Stomach (tissue), 9 donors: Measurements from ENCODE around the gene SYCE3. TPM values are rescaled to one million over a fixed set of nuclear protein-coding genes. Genes with fewer than 3 reads are reported as not detected.
A peak's percentile ranks its signal among the peaks of the same experiment; 100 is the strongest.

Source experiments
- DNase-seq, 2 donors: peaks; one replicate each; pipeline versions ENCODE4 v3.0.0 to v3.0.0-alpha.2; 2013 to 2019
- H3K27ac ChIP-seq, 5 donors: fragments of 200-600 bp in 4 of 5; sonication (generic) in 4 of 5; one replicate each; pipeline ENCODE4 v1.5.1; 2013 to 2019; ENCODE audit warnings: mild to moderate bottlenecking in 1 of 5, moderate library complexity in 1 of 5
- H3K27me3 ChIP-seq, 3 donors: fragments of 200-600 bp; sonication (generic); one replicate each; pipeline ENCODE4 v1.5.1; 2017 to 2019; ENCODE audit warnings: mixed run types in 1 of 3
- H3K36me3 ChIP-seq, 4 donors: fragments of 200-600 bp; sonication (generic); 1 replicate in 3 of 4; 2 replicates in 1 of 4; pipeline ENCODE4 v1.5.1; 2016 to 2019
- H3K4me1 ChIP-seq, 4 donors: fragments of 200-600 bp; sonication (generic); one replicate each; pipeline ENCODE4 v1.5.1; 2016 to 2019
- H3K4me3 ChIP-seq, 4 donors: fragments of 200-600 bp; sonication (generic) in 3 of 4; one replicate each; pipeline ENCODE4 v1.5.1; 2016 to 2019; ENCODE audit warnings: mild to moderate bottlenecking in 1 of 4
- H3K9me3 ChIP-seq, 4 donors: fragments of 200-600 bp; sonication (generic); one replicate each; pipeline ENCODE4 v1.5.1; 2016 to 2019
- CTCF ChIP-seq, 7 experiments: fragments of 450-650 bp in 4 of 7; fragments of 200-600 bp in 3 of 7; sonication (generic) in 3 of 7; IDR thresholded peaks; one replicate each; pipeline ENCODE4 v1.5.1; 2016 to 2019; ENCODE audit warnings: antibody characterized with exemption in 7 of 7, control low read depth in 2 of 7, mild to moderate bottlenecking in 1 of 7
- EP300 ChIP-seq: sonication (generic); formaldehyde crosslinking; IDR thresholded peaks from one replicate; pipeline ENCODE4 v1.6.1; 2017; ENCODE audit warnings: antibody characterized with exemption
- POLR2A ChIP-seq, 4 donors: fragments of 450-650 bp; IDR thresholded peaks; one replicate each; pipeline ENCODE4 v1.6.1; 2016; ENCODE audit warnings: antibody characterized with exemption in 4 of 4, control low read depth in 2 of 4, mild to moderate bottlenecking in 1 of 4, moderate library complexity in 1 of 4
- POLR2AphosphoS5 ChIP-seq, 3 donors: sonication (generic); formaldehyde crosslinking; IDR thresholded peaks; one replicate each; pipeline ENCODE4 v1.6.1; 2016; ENCODE audit warnings: antibody characterized with exemption in 3 of 3
- WGBS, 5 donors: extraction: QIAGEN DNeasy Blood & Tissue Kit in 3 of 5; methylation state at CpG; one replicate each; pipeline versions ENCODE4 v1.1.5 to v1.1.7; 2013 to 2018; 5-methylcytosine and 5-hydroxymethylcytosine counted together
- intact Hi-C: fragments of 100-400 bp; cut with DNase I; formaldehyde crosslinking; loops from one replicate; pipeline ENCODE4 v1.15.1; 2023; ENCODE audit warnings: low total_unique reads
- polyA plus RNA-seq, 3 donors: library from polyadenylated mRNA; stranded (reverse); fragments of 200-250 nt; gene quantifications; one replicate each; pipeline ENCODE4 v1.2.3, GENCODE V29; 2013
- total RNA-seq, 5 donors: library from RNA; depleted of rRNA; stranded (reverse); fragments of >200 nt; gene quantifications; one replicate each; pipeline versions ENCODE4 v1.1.0 to v1.2.3, GENCODE V29; 2014 to 2016
- donor health status: healthy with polysubstance abuse.
- donor health status: Bipolar disorder and iron deficiency.
- donor health status: healthy.

SYCE3 gene
- total and polyA plus RNA-seq, 8 donors = 0.80 to 1.9 TPM; not detected in 6

GRCh38 chr22:50576806-50577696, 14.3 kb upstream of the SYCE3 start:
- Histone ChIP-seq H3K27me3 (peaks cover 0 to 15% (median 5%) of the 10 kb centered on the region in 3 donors), H3K4me1 (peaks cover 24 to 36% (median 30%) of the 10 kb centered on the region in 4 donors), H3K36me3 (peaks cover 0 to 51% (median 29%) of the 10 kb centered on the region in 4 donors), H3K9me3 (no peaks in the 10 kb centered on the region), H3K4me3 (no peak overlapping the region), H3K27ac (no peak overlapping the region)
- WGBS, 5 donors = 76 to 82% (median 81%) methylated on average over 17 to 18 of the region's 18 CpGs
- TF ChIP-seq CTCF (IDR thresholded peaks at IDR 0.05) = no peak
- no peak for TF ChIP-seq POLR2A (IDR thresholded peaks at IDR 0.05)
- no peak for TF ChIP-seq EP300
- no peak for TF ChIP-seq POLR2AphosphoS5 (IDR thresholded peaks at IDR 0.05)
- intact Hi-C loops = no loop called here
- no peak for DNase-seq

GRCh38 chr22:50576070-50576469, 13.4 kb upstream of the SYCE3 start:
- H3K4me1 ChIP-seq = peaks cover 14 to 26% (median 25%) of the 10 kb centered on the region in 4 donors
- no peaks in the 10 kb centered on the region for H3K9me3 ChIP-seq
- no peak for TF ChIP-seq POLR2AphosphoS5 (IDR thresholded peaks at IDR 0.05)
- peak in 1 of 7 experiments; percentile 25 for TF ChIP-seq CTCF (IDR thresholded peaks at IDR 0.05)
- H3K36me3 ChIP-seq = peaks cover 0 to 59% (median 38%) of the 10 kb centered on the region in 4 donors
- H3K4me3 ChIP-seq = no peak overlapping the region
- no peak overlapping the region for H3K27ac ChIP-seq
- intact Hi-C loops = no loop called here
- peak in 1 of 2 donors; percentile 73 for DNase-seq
- WGBS, 5 donors = 50 to 63% (median 56%) methylated on average over 4 to 5 of the region's 5 CpGs
- peaks cover 0 to 15% (median 5%) of the 10 kb centered on the region in 3 donors for H3K27me3 ChIP-seq

- 81 to 91% (median 90%) methylated on average over 8 of the region's 8 CpGs for WGBS, 5 donors
- intact Hi-C loops = no loop called here
- Histone ChIP-seq H3K4me3 (no peak overlapping the region), H3K27ac (no peak overlapping the region), H3K9me3 (no peaks in the 10 kb centered on the region), H3K27me3 (peaks cover 0 to 15% (median 5%) of the 10 kb centered on the region in 3 donors), H3K4me1 (peaks cover 15 to 27% (median 21%) of the 10 kb centered on the region in 4 donors), H3K36me3 (peaks cover 3 to 61% (median 43%) of the 10 kb centered on the region in 4 donors)
- no peak for TF ChIP-seq POLR2AphosphoS5 (IDR thresholded peaks at IDR 0.05)
- TF ChIP-seq EP300 = no peak
- no peak for TF ChIP-seq POLR2A (IDR thresholded peaks at IDR 0.05)
- no peak for TF ChIP-seq CTCF (IDR thresholded peaks at IDR 0.05)
- DNase-seq = no peak
Measured at GRCh38 chr22:50575426-50575941, 12.8 kb upstream of the SYCE3 start.

GRCh38 chr22:50574383-50574755, 11.7 kb upstream of the SYCE3 start:
- no peak for DNase-seq
- Histone ChIP-seq H3K36me3 (peaks cover 3 to 56% (median 36%) of the 10 kb centered on the region in 4 donors), H3K27me3 (peaks cover 0 to 15% (median 5%) of the 10 kb centered on the region in 3 donors), H3K4me1 (peaks cover 16 to 39% (median 27%) of the 10 kb centered on the region in 4 donors), H3K27ac (no peak overlapping the region), H3K4me3 (no peak overlapping the region), H3K9me3 (no peaks in the 10 kb centered on the region)
- TF ChIP-seq POLR2A (IDR thresholded peaks at IDR 0.05) (no peak), CTCF (IDR thresholded peaks at IDR 0.05) (no peak), EP300 (no peak), POLR2AphosphoS5 (IDR thresholded peaks at IDR 0.05) (no peak)
- WGBS, 5 donors = 91 to 96% (median 96%) methylated on average over 11 of the region's 11 CpGs
- intact Hi-C loops = no loop called here
